Medulla oblongata (tissue), 1 donor: ENCODE results near the gene TRMT10B.

ENCODE experiments used
- DNase-seq: peaks from one replicate; pipeline ENCODE4 v3.0.0-alpha.2; 2015; ENCODE audit errors: extremely low spot score

TRMT10B gene

GRCh38 chr9:37753489-37754190 is at the start of gene TRMT10B:
TRMT10B (plus strand) TSS chr9:37753805; CDS start chr9:37761932, 8,127 bp downstream.
- peak; percentile 63 for DNase-seq

- no peak for DNase-seq
Observed at GRCh38 chr9:37705787-37706186, 47.8 kb upstream of the TRMT10B start.

- no peak for DNase-seq
Observed at GRCh38 chr9:37706290-37706689, 47.3 kb upstream of the TRMT10B start.

- no peak for DNase-seq
Observed at GRCh38 chr9:37707748-37708147, 45.9 kb upstream of the TRMT10B start.

- no peak for DNase-seq
Observed at GRCh38 chr9:37710046-37710445, 43.6 kb upstream of the TRMT10B start.

GRCh38 chr9:37715260-37715659 is 38.3 kb upstream of the TRMT10B start:
- DNase-seq = no peak

GRCh38 chr9:37715991-37716505 is 37.6 kb upstream of the TRMT10B start:
- DNase-seq = no peak

GRCh38 chr9:37719526-37719925 is 34.1 kb upstream of the TRMT10B start:
- no peak for DNase-seq

- DNase-seq = no peak
Observed at GRCh38 chr9:37727013-37727412, 26.6 kb upstream of the TRMT10B start.

GRCh38 chr9:37729499-37729898 is 24.1 kb upstream of the TRMT10B start:
- DNase-seq = no peak

GRCh38 chr9:37730256-37730655 is 23.3 kb upstream of the TRMT10B start:
- DNase-seq = no peak

- no peak for DNase-seq
Observed at GRCh38 chr9:37730839-37731238, 22.8 kb upstream of the TRMT10B start.

GRCh38 chr9:37732086-37732741 is 21.4 kb upstream of the TRMT10B start:
- DNase-seq = no peak

GRCh38 chr9:37732952-37733351 is 20.7 kb upstream of the TRMT10B start:
- DNase-seq = no peak

- no peak for DNase-seq
Observed at GRCh38 chr9:37739222-37739621, 14.4 kb upstream of the TRMT10B start.

- no peak for DNase-seq
Observed at GRCh38 chr9:37740128-37740527, 13.5 kb upstream of the TRMT10B start.

GRCh38 chr9:37740631-37741328 is 12.8 kb upstream of the TRMT10B start:
- no peak for DNase-seq

- no peak for DNase-seq
Observed at GRCh38 chr9:37745970-37746369, 7.6 kb upstream of the TRMT10B start.

- DNase-seq = peak; percentile 4
Observed at GRCh38 chr9:37746448-37747270, 6.9 kb upstream of the TRMT10B start.

- peak; percentile 76 for DNase-seq
Observed at GRCh38 chr9:37747271-37747753, 6.3 kb upstream of the TRMT10B start.

GRCh38 chr9:37749129-37749528 is 4.5 kb upstream of the TRMT10B start:
- DNase-seq = no peak

- no peak for DNase-seq
Observed at GRCh38 chr9:37751186-37751585, 2.4 kb upstream of the TRMT10B start.
